HepG2 (cell line): ENCODE results near the gene RCCD1. TPM values are rescaled to one million over a fixed set of nuclear protein-coding genes. Genes with fewer than 3 reads are reported as not detected.
A peak's percentile ranks its signal among the peaks of the same experiment; 100 is the strongest.

ENCODE experiments used
- ARNT ChIP-seq: fragments of 450-650 bp; IDR thresholded peaks from 2 replicates; pipeline ENCODE4 v1.6.1; 2017
- ASH2L ChIP-seq: fragments of 300-600, 200-600 bp; sonication (generic); IDR thresholded peaks from 2 replicates; pipeline ENCODE4 v1.7.0; 2017; ENCODE audit warnings: low read depth, mild to moderate bottlenecking, moderate library complexity, mixed read lengths, low read length; ENCODE audit not compliant: insufficient read length
- DBP ChIP-seq: sonication (generic); formaldehyde crosslinking; IDR thresholded peaks from 2 replicates; pipeline ENCODE4 v1.4.0; 2020; ENCODE audit warnings: missing genetic modification reagents; ENCODE audit errors: not compliant biosample characterization
- DNMT1 ChIP-seq: sonication (generic); formaldehyde crosslinking; IDR thresholded peaks from 2 replicates; pipeline ENCODE4 v1.5.1; 2020; ENCODE audit warnings: mild to moderate bottlenecking, missing genetic modification reagents
- GFI1 ChIP-seq: sonication (generic); formaldehyde crosslinking; IDR thresholded peaks from 2 replicates; pipeline ENCODE4 v1.5.0; 2020; ENCODE audit warnings: missing genetic modification reagents, mild to moderate bottlenecking, borderline replicate concordance
- HES4 ChIP-seq: sonication (generic); formaldehyde crosslinking; IDR thresholded peaks from 2 replicates; pipeline ENCODE4 v1.9.0; 2021; ENCODE audit warnings: mild to moderate bottlenecking, missing genetic modification reagents, borderline replicate concordance
- HOMEZ ChIP-seq: IDR thresholded peaks from 2 replicates; pipeline ENCODE4 v1.6.1; 2016; ENCODE audit warnings: low read depth
- KAT8 ChIP-seq: IDR thresholded peaks from 2 replicates; pipeline ENCODE4 v1.6.1; 2016; ENCODE audit warnings: missing genetic modification reagents, missing compliant biosample characterization
- MAF1 ChIP-seq: sonication (generic); formaldehyde crosslinking; IDR thresholded peaks from 2 replicates; pipeline ENCODE4 v1.5.0; 2020; ENCODE audit warnings: missing genetic modification reagents, borderline replicate concordance
- MYNN ChIP-seq: sonication (generic); formaldehyde crosslinking; IDR thresholded peaks from 2 replicates; pipeline ENCODE4 v1.4.0; 2020; ENCODE audit warnings: mild to moderate bottlenecking, low read depth, missing genetic modification reagents
- NR2C2 ChIP-seq: sonication (generic); formaldehyde crosslinking; IDR thresholded peaks from 2 replicates; pipeline ENCODE4 v1.4.0; 2020; ENCODE audit warnings: missing genetic modification reagents, mild to moderate bottlenecking, moderate library complexity, borderline replicate concordance
- SIX1 ChIP-seq: sonication (generic); formaldehyde crosslinking; IDR thresholded peaks from 2 replicates; pipeline ENCODE4 v1.4.0; 2020; ENCODE audit warnings: missing genetic modification reagents, borderline replicate concordance
- TRAFD1 ChIP-seq: sonication (generic); formaldehyde crosslinking; IDR thresholded peaks from 2 replicates; pipeline ENCODE4 v1.5.1; 2020; ENCODE audit warnings: missing genetic modification reagents, mild to moderate bottlenecking, borderline replicate concordance
- ZNF235 ChIP-seq: sonication (generic); formaldehyde crosslinking; IDR thresholded peaks from 2 replicates; pipeline ENCODE4 v1.8.1; 2023; ENCODE audit warnings: mild to moderate bottlenecking, missing genetic modification reagents, borderline replicate concordance
- ZNF280D ChIP-seq: sonication (generic); formaldehyde crosslinking; IDR thresholded peaks from 2 replicates; pipeline ENCODE4 v1.5.1; 2020; ENCODE audit warnings: mild to moderate bottlenecking, missing genetic modification reagents
- ZNF576 ChIP-seq: sonication (generic); formaldehyde crosslinking; IDR thresholded peaks from 2 replicates; pipeline ENCODE4 v1.4.0; 2020; ENCODE audit warnings: mild to moderate bottlenecking, missing genetic modification reagents
- ZNF772 ChIP-seq: sonication (generic); formaldehyde crosslinking; IDR thresholded peaks from 2 replicates; pipeline ENCODE4 v1.5.0; 2020; ENCODE audit warnings: mild to moderate bottlenecking, missing genetic modification reagents
- ZNF792 ChIP-seq: IDR thresholded peaks from 2 replicates; pipeline ENCODE4 v1.6.1; 2016
- ZSCAN5A ChIP-seq: sonication (generic); formaldehyde crosslinking; IDR thresholded peaks from 2 replicates; pipeline ENCODE4 v1.8.0; 2022; ENCODE audit warnings: mild to moderate bottlenecking, missing genetic modification reagents, borderline replicate concordance
- polyA plus RNA-seq, 8 experiments: library from polyadenylated mRNA; depleted of rRNA in 3 of 8; stranded (reverse) in 7 of 8; unstranded in 1 of 8; fragments of >200 nt; fragmentation: Illumina TruSeq in 4 of 8; extraction: Trizol in 4 of 8; gene quantifications; 2 replicates each; pipeline versions ENCODE4 v1.2.1 to v1.2.3, GENCODE V29; 2011 to 2016; ENCODE audit warnings: low read depth in 4 of 8, missing spikeins in 1 of 8, mixed read lengths in 1 of 8; ENCODE audit not compliant: insufficient read depth in 1 of 8
- total RNA-seq, 5 experiments: library from RNA; depleted of rRNA; stranded (reverse); fragments of >200 nt; fragmentation: Illumina TruSeq; extraction: Trizol; gene quantifications; 2 replicates each; pipeline ENCODE4 v1.2.3, GENCODE V29; 2016; ENCODE audit warnings: low read depth in 1 of 5

The RCCD1 gene
- total and polyA plus RNA-seq, 2 of the 13 experiments (the other 11 are each of a cell fraction or from before 2014, with no cell fraction given) = 14.1 to 15.1 TPM

GRCh38 chr15:90994417-90995311, 40.0 kb downstream of the RCCD1 start, which contains the start of gene PRC1 (continued):
- TF ChIP-seq TRAFD1 (CRISPR knock-in tag) (no peak), ZSCAN5A (peak; percentile 73; the same call in 1 of the 2 replicates), ZNF280D (no peak), SIX1 (CRISPR knock-in tag) (no peak), ASH2L (peak; percentile 88), ARNT (no peak), MAF1 (CRISPR knock-in tag) (no peak), DBP (CRISPR knock-in tag) (no peak), HES4 (CRISPR knock-in tag) (0 out of 2 replicates have a peak, but pooled peaks have one; percentile 29), ZNF792 (peak; percentile 74; the same call in 1 of the 2 replicates), DNMT1 (CRISPR knock-in tag) (0 out of 2 replicates have a peak, but pooled peaks have one; percentile 2), ZNF576 (CRISPR knock-in tag) (no peak), HOMEZ (peak; percentile 43), MYNN (CRISPR knock-in tag) (0 out of 2 replicates have a peak, but pooled peaks have one; percentile 41), NR2C2 (CRISPR knock-in tag) (peak; percentile 30; the same call in 1 of the 2 replicates), ZNF772 (CRISPR knock-in tag) (peak; percentile 60; the same call in 1 of the 2 replicates), KAT8 (CRISPR knock-in tag) (peak; percentile 90), ZNF235 (CRISPR knock-in tag) (no peak), GFI1 (CRISPR knock-in tag) (no peak)
